Keratinocyte (primary cell): ENCODE measurements around the gene PRKCE. TPM values are rescaled to one million over a fixed set of nuclear protein-coding genes. Genes with fewer than 3 reads are reported as not detected.

Source experiments
- DNase-seq: peaks from one replicate; pipeline ENCODE4 v3.0.0-alpha.2; 2011; ENCODE audit warnings: low read depth, missing footprints, low spot score
- FAIRE-seq: peaks from 2 replicates; lab custom pipeline; 2011; peaks lifted over from hg19 to GRCh38; lab: Jason Lieb, UNC
- H2AFZ ChIP-seq: 2 replicates; pipeline ENCODE4 v1.6.0; 2012; ENCODE audit warnings: low read length, control low read depth, inconsistent platforms; ENCODE audit not compliant: control insufficient read depth
- H3K27ac ChIP-seq: 2 replicates; pipeline ENCODE4 v1.5.1; 2011; ENCODE audit warnings: low read length; ENCODE audit not compliant: control insufficient read depth, insufficient read depth
- H3K27me3 ChIP-seq: 3 replicates; pipeline ENCODE4 v1.6.0; 2011; ENCODE audit warnings: low read length; ENCODE audit not compliant: control insufficient read depth, insufficient read depth; ENCODE audit errors: extremely low read depth
- H3K36me3 ChIP-seq, 2 experiments: 2 replicates in 1 of 2; 3 replicates in 1 of 2; pipeline ENCODE4 v1.5.1; 2011; ENCODE audit warnings: low read length in 2 of 2, mild to moderate bottlenecking in 1 of 2; ENCODE audit not compliant: control insufficient read depth in 2 of 2, insufficient read depth in 2 of 2; ENCODE audit errors: extremely low read depth in 1 of 2
- H3K4me1 ChIP-seq: 3 replicates; pipeline ENCODE4 v1.5.1; 2011; ENCODE audit warnings: low read length; ENCODE audit not compliant: control insufficient read depth, insufficient read depth; ENCODE audit errors: extremely low read depth
- H3K4me2 ChIP-seq: 3 replicates; pipeline ENCODE4 v1.6.0; 2011; ENCODE audit warnings: low read depth, low read length; ENCODE audit not compliant: control insufficient read depth, insufficient read depth; ENCODE audit errors: extremely low read depth
- H3K4me3 ChIP-seq, 3 experiments: fragments of 200-600 bp in 1 of 3; sonication (generic) in 1 of 3; 2 replicates in 2 of 3; 3 replicates in 1 of 3; pipeline ENCODE4 v1.5.1; 2011 to 2016; ENCODE audit warnings: low read length in 3 of 3, mild to moderate bottlenecking in 3 of 3, control low read depth in 2 of 3, inconsistent platforms in 1 of 3, low read depth in 1 of 3, mixed read lengths in 1 of 3, mixed run types in 1 of 3, moderate library complexity in 1 of 3; ENCODE audit not compliant: control insufficient read depth in 2 of 3, insufficient read depth in 2 of 3; ENCODE audit errors: extremely low read depth in 1 of 3
- H3K79me2 ChIP-seq: 2 replicates; pipeline ENCODE4 v1.6.0; 2012; ENCODE audit warnings: low read length; ENCODE audit not compliant: control insufficient read depth, insufficient read depth
- H3K9ac ChIP-seq: 3 replicates; pipeline ENCODE4 v1.6.0; 2011; ENCODE audit warnings: low read length; ENCODE audit not compliant: control insufficient read depth, insufficient read depth; ENCODE audit errors: extremely low read depth
- H3K9me1 ChIP-seq: 3 replicates; pipeline ENCODE4 v1.6.0; 2011; ENCODE audit warnings: low read length; ENCODE audit not compliant: control insufficient read depth, insufficient read depth; ENCODE audit errors: extremely low read depth
- H3K9me3 ChIP-seq: 2 replicates; pipeline ENCODE4 v1.5.1; 2012; ENCODE audit warnings: low read depth, low read length; ENCODE audit not compliant: control insufficient read depth
- H4K20me1 ChIP-seq: 3 replicates; pipeline ENCODE4 v1.6.0; 2011; ENCODE audit warnings: low read length; ENCODE audit not compliant: control insufficient read depth, insufficient read depth; ENCODE audit errors: extremely low read depth
- CTCF ChIP-seq, 3 experiments: IDR thresholded peaks in 1 of 3; conservative IDR thresholded peaks in 1 of 3; optimal IDR thresholded peaks in 1 of 3; 2 replicates in 2 of 3; 3 replicates in 1 of 3; pipeline versions ENCODE3 to v1.5.1; 2011; ENCODE audit warnings: low read length in 3 of 3, mild to moderate bottlenecking in 3 of 3, moderate library complexity in 2 of 3, control low read depth in 1 of 3, inconsistent platforms in 1 of 3; ENCODE audit not compliant: insufficient read depth in 2 of 3; ENCODE audit errors: extremely low read depth in 1 of 3
- EZH2 ChIP-seq: IDR thresholded peaks from one replicate; pipeline ENCODE4 v1.6.1; 2012; ENCODE audit warnings: inconsistent platforms, mild to moderate bottlenecking, low read length, moderate library complexity
- dilution Hi-C: fragments of 300-500 bp; cut with MboI; formaldehyde crosslinking; loops from one replicate; pipeline ENCODE4 v1.7.0; 2020; ENCODE audit warnings: low sequenced_read_pairs; ENCODE audit not compliant: extremely low pct_ligation_motif_present
- polyA plus RNA-seq, 5 experiments: library from polyadenylated mRNA; depleted of rRNA in 3 of 5; stranded (reverse) in 3 of 5; stranded (forward) in 1 of 5; unstranded in 1 of 5; fragments of >200 nt; gene quantifications; 1 replicate in 1 of 5; 2 replicates in 3 of 5; 3 replicates in 1 of 5; pipeline versions ENCODE4 v1.2.1 to v1.2.3, GENCODE V29; 2011 to 2012; ENCODE audit warnings: missing spikeins in 2 of 5, low read depth in 1 of 5, low replicate concordance in 1 of 5

Gene PRKCE
- polyA plus RNA-seq, 1 donor (not counting 4 experiments of a cell fraction or from before 2014, with no cell fraction given) = 2.0 TPM

GRCh38 chr2:45713136-45713535 lies 61.7 kb downstream of the PRKCE start:
- no peaks in the 10 kb centered on the region for H3K4me1 ChIP-seq
- FAIRE-seq (no peak), DNase-seq (no peak)
- H3K4me2 ChIP-seq = no peak overlapping the region
- no peak overlapping the region for H3K4me3 ChIP-seq
- H3K36me3 ChIP-seq = no peaks in the 10 kb centered on the region
- dilution Hi-C loops = no loop called here
- H3K9me3 ChIP-seq = no peaks in the 10 kb centered on the region
- no peak for TF ChIP-seq EZH2
- no peak for TF ChIP-seq CTCF (optimal IDR thresholded peaks at IDR 0.05 in 1 of 3, IDR thresholded peaks at IDR 0.05 in 1 of 3, conservative IDR thresholded peaks at IDR 0.05 in 1 of 3; ENCODE audit: extremely low read depth in 1 of 3, insufficient read depth in 2 of 3, low read length in 3 of 3)
- no peak overlapping the region for H3K27ac ChIP-seq
- H3K9ac ChIP-seq = no peak overlapping the region
- H4K20me1 ChIP-seq = no peaks in the 10 kb centered on the region
- no peaks in the 10 kb centered on the region for H3K79me2 ChIP-seq
- no peak overlapping the region for H2AFZ ChIP-seq
- H3K9me1 ChIP-seq = no peaks in the 10 kb centered on the region
- H3K27me3 ChIP-seq = no peaks in the 10 kb centered on the region

- FAIRE-seq = no peak
- Histone ChIP-seq H3K4me3 (no peak overlapping the region), H3K4me2 (no peak overlapping the region), H3K9me1 (no peaks in the 10 kb centered on the region), H3K27me3 (no peaks in the 10 kb centered on the region), H2AFZ (no peak overlapping the region), H4K20me1 (no peaks in the 10 kb centered on the region), H3K27ac (no peak overlapping the region), H3K4me1 (no peaks in the 10 kb centered on the region), H3K36me3 (no peaks in the 10 kb centered on the region), H3K79me2 (no peaks in the 10 kb centered on the region), H3K9ac (no peak overlapping the region), H3K9me3 (no peaks in the 10 kb centered on the region)
- dilution Hi-C loops = no loop called here
- TF ChIP-seq CTCF (optimal IDR thresholded peaks at IDR 0.05 in 1 of 3, IDR thresholded peaks at IDR 0.05 in 1 of 3, conservative IDR thresholded peaks at IDR 0.05 in 1 of 3; ENCODE audit: extremely low read depth in 1 of 3, insufficient read depth in 2 of 3, low read length in 3 of 3) = no peak
- TF ChIP-seq EZH2 = no peak
- DNase-seq = no peak
Measured at GRCh38 chr2:45713591-45713990, 62.1 kb downstream of the PRKCE start.
